NCI-H446 (cell line): ENCODE data around the gene G0S2.
"Not testable (repeated sequence)": the region's sequence is repeated elsewhere in the genome, so short reads cannot be mapped to it uniquely, and the experiment has no call there.

Source experiments
- DNase-seq, 2 experiments: peaks; one replicate each; lab custom pipeline; 2025; lab: John Stamatoyannopoulos, UW

The G0S2 gene

DNA sequence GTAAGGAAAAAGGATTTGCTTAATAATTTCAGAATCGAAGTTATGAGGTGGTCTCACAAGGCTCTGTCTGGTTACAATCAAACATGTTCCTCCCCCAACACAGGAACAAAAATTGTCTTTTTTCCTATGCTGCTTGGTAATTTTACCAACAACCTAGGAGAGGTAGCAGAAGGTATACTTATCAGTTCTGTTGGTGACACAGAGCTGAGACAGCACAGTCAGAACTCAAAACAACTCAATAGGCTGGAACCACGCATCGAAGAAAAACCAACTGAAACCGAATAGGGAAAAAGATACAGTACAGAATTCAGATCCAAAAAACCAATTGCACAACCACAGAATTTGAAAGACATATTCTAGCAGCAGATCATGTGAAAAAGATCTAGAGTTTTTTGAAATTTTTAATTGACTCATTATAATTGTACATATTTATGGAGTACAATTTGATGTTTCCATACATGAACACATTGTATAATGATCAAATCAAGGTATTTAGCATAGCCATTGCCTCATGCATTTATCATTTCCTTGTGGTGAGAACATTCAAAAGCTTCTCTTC is 3.8 kb downstream of the G0S2 start:
- DNase-seq: no peak

DNA sequence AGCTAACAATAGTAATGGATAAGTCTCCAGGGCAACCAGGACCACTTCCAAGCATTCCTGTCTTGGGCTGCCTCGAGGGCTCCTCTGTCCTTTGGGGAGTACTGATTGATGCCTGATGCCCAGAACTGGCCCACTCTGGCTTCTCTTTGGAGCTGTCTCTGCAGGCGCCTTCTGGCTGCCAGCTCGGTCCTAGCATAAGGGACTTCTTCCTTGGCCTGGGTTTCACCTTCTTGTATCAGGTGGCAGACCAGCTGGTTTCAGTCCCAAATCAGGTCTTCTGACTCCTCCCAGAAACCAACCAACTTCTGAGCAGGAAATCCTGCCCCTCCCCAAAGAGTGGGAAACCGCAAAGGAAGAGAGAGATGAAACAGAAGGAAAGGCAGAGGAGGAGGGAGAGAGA is 10.6 kb downstream of the G0S2 start:
- no peak for DNase-seq

DNA sequence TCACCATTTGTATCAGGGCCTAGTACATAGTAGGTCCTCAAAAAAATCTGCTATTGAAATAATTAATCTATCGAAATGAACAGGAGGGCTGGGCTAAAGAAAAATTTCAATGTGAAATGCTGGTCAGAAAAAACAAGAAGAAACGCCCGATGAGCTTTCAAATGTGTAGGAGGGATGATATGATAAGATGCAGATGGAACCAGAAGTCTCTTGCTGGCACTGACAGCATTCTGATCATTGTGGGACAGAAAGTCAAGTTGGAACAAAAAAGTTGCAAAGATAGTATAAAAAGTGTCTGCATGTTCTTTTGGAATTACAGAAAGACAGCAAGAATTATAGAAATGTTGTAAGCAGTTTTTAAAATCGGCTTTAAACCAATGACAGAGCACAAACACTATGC is 11.1 kb downstream of the G0S2 start:
- no peak for DNase-seq

DNA sequence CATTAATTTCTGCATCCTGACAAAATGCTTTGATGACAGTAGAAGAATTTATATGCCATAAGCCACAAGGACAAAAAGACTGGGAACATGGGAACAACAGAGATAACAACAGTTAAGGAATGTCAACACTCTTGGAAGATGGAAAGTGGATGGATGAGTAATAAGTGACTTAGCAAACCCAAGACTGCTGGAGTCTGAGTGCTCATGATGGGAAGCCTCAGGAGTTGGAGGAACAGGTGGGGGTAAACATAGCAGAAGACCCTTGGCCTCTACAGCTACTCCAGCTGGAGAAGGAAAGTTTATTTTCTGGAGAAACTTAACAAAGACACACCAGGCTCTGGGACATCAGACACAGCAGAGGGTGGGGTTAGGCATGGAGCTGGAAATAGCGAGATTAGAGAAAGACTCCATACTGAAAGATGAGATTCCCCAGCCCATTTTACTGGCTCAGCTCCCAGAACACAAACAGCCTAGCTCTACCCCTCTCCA is 13.6 kb downstream of the G0S2 start:
- peak in 1 of 2 experiments; percentile 28 for DNase-seq

DNA sequence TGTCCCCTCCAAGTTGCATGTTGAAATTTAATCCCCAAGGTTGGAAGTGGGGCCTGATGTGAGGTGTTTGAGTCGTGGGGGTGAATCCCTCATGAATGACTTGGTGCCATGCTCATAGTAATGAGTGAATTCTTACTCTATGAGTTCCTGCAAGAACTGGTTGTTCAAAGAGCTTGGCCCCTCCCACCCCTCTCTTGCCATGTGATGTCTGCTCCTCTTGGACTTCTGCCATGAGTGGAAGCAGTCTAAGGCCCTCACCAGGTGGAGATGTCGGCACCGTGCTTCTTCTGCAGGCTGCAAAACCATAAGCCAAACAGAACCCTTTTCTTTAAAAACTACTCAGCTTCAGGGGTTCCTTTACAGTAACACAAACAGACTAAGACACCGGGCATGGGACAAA is 14.3 kb downstream of the G0S2 start:
- DNase-seq: peak in 1 of 2 experiments; percentile 29

GRCh38 chr1:209691237-209691636 is 16.0 kb downstream of the G0S2 start:
- no peak for DNase-seq

DNA sequence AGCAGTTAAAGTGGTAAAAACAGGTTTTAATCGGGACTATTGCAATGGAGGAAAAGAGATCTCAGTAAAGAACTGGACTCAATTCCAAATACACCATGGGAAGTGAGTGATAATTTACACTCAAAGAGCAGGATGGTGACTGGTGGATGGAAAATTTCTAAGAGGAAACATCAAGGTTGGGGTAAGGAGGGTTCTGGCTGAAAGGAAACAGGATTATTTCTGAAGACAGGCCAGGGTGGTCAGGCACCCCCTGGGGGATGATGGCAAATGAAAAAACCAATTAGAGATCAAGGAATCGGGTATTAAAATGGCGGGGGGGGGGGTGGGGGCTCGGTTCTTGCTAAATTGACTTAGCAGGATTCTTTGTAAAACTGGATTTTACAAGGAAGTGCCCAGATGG is 17.1 kb downstream of the G0S2 start:
- no peak for DNase-seq

- DNase-seq: peak; percentile 81 to 92
Observed at GRCh38 chr1:209692745-209693504, 17.7 kb downstream of the G0S2 start.

DNA sequence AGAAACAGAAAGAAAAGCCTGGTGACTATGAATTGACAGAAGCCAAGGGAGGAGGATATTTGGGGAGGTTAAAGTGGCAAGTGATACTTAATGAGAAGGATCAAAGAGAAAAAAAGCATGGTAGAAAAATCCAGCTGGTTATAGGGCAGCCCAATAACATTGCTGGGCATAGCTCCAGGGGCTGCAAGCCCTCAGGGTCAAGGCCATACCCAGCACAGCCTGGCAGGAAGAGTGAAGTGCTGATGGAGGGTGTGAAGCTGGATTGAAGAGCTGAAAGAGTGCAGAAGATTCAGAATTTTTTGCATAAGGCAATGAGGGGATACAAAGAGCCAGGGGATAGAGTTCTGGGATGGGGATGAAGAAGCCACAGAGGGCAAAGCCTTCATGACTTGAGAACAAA is 21.5 kb downstream of the G0S2 start:
- DNase-seq: no peak

DNA sequence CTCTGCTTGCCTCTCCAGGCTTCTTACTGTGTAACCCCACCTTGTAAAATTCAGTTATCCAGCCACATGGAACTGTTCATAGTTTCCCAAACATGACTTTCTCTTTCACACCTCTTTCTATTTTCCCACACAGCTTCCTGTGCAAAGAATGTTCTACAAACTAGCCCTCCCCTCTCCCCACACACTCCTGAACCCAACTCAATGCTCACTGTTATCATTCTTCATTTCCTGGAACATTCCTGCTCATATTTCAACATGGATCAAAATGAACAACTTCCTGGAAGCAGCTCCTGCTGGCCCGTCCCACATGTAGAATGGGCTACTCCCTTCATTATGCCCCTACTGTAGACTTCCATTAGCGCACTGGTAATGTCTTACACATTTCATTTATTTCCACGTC is 21.9 kb downstream of the G0S2 start:
- no peak for DNase-seq

DNA sequence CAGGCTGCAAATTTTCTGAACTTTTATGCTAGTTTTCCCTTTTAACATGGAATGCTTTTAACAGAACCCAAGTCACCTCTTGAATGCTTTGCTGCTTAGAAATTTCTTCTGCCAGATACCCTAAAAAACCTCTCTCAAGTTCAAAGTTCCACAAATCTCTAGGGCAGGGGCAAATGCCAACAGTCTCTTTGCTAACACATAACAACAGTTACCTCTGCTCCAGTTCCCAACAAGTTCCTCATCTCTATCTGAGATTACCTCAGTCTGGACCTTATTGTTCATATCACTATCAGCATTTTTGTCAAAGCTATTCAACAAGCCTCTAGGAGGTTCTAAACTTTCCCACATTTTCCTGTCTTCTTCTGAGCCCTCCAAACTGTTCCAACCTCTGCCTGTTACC is 25.5 kb downstream of the G0S2 start:
- not testable (repeated sequence) for DNase-seq

DNA sequence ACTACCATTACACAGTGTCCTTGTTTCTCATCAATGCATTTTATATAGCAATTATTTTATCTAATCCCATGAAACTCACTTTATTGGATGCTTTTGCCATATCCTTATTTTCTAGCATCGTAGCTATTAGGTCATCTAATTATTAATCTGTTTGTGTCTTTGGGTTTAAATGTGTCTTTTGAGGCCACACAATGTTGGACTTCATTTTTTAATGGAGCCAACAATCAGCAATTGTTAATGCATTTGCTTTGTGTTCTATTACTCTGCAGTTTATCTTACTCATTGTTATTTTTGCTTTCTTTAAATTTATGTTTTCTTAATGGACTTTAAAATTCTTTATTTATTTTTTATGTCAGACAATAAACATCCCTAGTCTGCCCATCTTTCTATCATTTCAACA is 27.6 kb downstream of the G0S2 start:
- no peak for DNase-seq

GRCh38 chr1:209703834-209704504 is 28.8 kb downstream of the G0S2 start:
- no peak for DNase-seq

DNA sequence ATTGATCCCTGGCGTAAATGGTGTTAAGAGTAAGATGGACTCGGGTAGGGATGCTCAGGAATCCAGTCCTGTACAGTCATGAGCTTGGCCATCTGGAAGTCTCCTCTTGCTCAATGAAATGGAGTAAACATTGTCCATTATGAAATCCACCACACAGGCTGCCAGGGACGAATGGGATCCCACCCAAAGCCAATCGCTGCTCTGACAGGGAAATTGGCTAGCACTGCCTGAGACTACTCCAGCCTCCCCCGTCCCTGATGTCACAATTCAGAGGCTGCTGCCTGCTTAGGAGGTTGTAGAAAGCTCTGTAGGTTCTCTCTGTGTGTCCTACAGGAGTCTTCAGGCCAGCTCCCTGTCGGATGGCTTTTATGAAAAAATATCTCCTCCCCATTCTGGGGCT is 29.4 kb downstream of the G0S2 start, which contains the start of gene HSD11B1:
TSS of gene HSD11B1 (plus strand) at position 263 of the 400 bp plus-strand sequence. CDS start at position 360, 97 bp downstream.
- DNase-seq: peak in 1 of 2 experiments; percentile 61

- no peak for DNase-seq
Observed at GRCh38 chr1:209705033-209705598, 29.9 kb downstream of the G0S2 start.

DNA sequence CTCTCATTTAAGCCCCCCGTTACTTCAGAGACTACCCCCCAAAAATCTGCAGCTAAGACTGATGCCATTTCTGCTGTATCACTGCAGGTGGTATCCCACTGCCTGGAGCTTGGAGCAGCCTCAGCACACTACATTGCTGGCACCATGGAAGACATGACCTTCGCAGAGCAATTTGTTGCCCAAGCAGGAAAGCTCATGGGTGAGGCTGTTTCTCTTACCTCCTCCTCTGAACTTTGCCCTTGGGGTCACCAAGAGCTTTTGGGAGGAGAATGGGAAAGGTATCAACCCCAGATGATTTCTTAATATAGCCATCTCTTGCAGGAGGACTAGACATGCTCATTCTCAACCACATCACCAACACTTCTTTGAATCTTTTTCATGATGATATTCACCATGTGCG is 31.4 kb downstream of the G0S2 start:
- no peak for DNase-seq

DNA sequence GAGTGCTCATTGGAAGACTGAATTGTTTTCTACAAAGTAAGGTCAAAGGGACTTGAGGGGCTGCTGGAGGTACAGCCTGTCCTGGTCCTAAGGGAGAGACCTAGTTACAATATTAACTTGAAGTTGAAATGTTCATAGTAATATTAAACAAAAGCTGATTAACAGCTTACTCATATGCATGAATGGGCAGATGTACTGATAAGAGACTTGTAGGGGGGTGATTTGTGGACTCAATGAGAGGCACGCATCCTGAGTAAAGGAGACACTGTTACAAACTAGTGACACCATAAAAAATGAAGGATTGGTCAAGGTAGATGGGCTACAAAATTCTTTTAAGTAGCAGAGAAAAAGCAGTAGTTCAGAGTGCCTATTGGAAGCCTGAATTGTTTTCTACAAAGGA is 32.1 kb downstream of the G0S2 start:
- no peak for DNase-seq

DNA sequence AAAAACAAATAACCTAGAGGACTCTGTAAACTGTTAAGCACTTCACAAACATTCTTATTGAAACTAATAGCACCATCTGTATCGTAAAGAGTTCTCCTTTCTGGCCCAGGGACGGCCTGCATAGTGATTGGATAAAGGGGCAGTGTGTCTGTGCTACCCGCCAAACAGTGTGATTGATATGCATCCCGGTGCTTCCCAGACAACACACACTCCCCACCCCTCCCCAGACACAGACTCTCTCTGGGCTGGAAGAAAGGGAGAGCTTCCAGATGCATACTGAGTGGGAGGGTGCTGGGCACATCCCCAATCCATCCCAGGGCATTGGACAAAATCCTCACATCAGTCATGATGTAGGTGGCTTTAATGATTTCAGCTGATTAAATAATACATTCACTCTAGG is 33.1 kb downstream of the G0S2 start:
- DNase-seq: no peak

DNA sequence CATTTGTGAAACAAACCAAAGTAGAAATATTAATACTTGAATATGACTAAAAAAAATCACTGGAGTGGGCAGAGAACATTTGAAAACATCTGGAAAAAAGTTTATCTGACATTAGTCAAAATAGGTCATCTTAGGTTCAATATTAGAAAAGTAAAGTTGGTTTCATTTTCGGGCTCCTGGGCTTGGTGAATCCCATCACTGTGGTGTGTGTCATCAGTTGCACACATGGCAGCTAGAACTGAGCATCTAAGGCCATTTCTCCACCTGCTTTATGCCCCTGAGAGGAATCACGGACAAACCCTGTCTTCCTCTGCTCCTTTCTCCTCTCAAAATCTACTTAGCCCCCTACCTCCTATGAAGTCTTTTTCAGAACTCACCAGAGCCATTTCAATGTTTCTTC is 34.9 kb downstream of the G0S2 start:
- no peak for DNase-seq

DNA sequence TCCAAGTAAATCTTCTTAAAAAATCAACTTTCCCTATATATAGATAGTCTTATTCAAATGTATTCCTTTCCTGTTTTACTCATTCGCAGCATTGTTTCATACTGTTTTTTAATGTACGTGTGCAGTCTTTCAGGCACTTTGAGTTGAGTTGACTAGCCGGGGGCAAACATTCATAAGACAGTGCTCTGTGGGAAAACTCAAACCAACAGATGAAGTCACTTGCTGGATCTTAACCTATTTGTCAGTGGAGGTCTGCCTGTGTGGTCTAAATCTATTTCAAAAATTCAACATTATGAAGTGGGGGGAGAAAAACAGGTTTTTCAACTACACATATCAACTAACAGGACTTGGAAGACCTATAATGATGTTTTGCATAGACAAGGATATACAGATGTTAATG is 35.6 kb downstream of the G0S2 start:
- no peak for DNase-seq

DNA sequence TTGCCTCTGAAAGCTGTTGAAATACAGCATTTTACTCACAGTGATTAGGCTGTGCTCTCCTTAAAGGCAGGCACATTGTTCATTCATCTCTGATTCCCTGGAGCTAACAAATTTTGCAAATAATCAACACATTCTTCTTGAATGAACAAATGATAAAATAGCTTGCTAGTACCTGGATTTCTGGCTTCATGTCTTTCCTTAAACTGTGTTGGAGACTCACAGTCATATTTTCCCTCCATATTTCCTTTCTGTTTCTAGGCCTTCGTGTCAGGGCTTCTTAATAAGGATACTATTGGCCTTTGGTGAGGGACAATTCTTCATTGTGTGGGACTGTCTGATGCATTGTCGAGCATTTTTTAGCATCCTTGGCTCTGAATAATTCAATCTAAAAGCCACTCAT is 39.1 kb downstream of the G0S2 start:
- no peak for DNase-seq

DNA sequence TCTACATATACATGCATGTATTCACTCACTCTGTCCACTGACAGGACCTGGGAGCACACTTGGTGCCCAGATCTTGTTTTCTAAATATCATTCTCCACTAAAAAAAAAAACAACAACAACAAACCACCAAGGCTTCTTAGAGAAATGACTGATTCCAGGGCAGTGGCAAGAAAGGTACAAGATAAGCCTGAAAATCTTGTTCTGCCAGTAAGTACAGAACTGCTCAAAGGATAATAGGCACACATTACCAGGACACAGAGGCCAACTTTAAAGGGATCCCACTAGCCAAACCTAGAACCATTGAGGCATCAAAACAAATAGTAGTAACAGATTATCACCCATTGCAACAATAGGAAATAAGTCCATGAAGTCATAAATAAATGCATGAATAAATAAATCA is 40.1 kb downstream of the G0S2 start:
- no peak for DNase-seq

GRCh38 chr1:209717818-209718217 is 42.6 kb downstream of the G0S2 start:
- DNase-seq: no peak
